Heart left ventricle (tissue), 16 donors: ENCODE data around the gene TAF6L. TPM values are rescaled to one million over a fixed set of nuclear protein-coding genes. Genes with fewer than 3 reads are reported as not detected.

Experiments
- ATAC-seq, 4 donors: fragments of 200-7000 bp; cut with Tn5 transposase; one replicate each; pipeline ENCODE4 v1.9.1; 2020 to 2022; ENCODE audit warnings: moderate library complexity in 4 of 4, mild to moderate bottlenecking in 3 of 4, moderate number of reproducible peaks in 1 of 4
- DNase-seq, 5 donors: peaks; one replicate each; pipeline ENCODE4 v3.0.0-alpha.2; 2020
- H3K27ac ChIP-seq, 12 donors: fragments of 200-600 bp; sonication (generic) in 4 of 12; one replicate each; pipeline versions ENCODE4 v1.5.0 to v1.8.0; 2016 to 2022; ENCODE audit warnings: mild to moderate bottlenecking in 2 of 12
- H3K27me3 ChIP-seq, 9 donors: fragments of 200-600 bp; sonication (generic) in 2 of 9; one replicate each; pipeline versions ENCODE4 v1.5.1 to v1.8.0; 2016 to 2022; ENCODE audit warnings: mild to moderate bottlenecking in 3 of 9
- H3K36me3 ChIP-seq, 9 donors: fragments of 200-600 bp; sonication (generic) in 2 of 9; one replicate each; pipeline versions ENCODE4 v1.5.0 to v1.8.0; 2018 to 2022; ENCODE audit warnings: mild to moderate bottlenecking in 2 of 9
- H3K4me1 ChIP-seq, 12 donors: fragments of 200-600 bp; sonication (generic) in 4 of 12; one replicate each; pipeline versions ENCODE4 v1.5.0 to v1.8.0; 2016 to 2022; ENCODE audit warnings: mild to moderate bottlenecking in 3 of 12
- H3K4me3 ChIP-seq, 12 donors: fragments of 200-600 bp; sonication (generic) in 4 of 12; one replicate each; pipeline versions ENCODE4 v1.5.0 to v1.8.0; 2017 to 2022; ENCODE audit warnings: mild to moderate bottlenecking in 9 of 12, moderate library complexity in 4 of 12
- H3K9me3 ChIP-seq, 12 donors: fragments of 200-600 bp; sonication (generic) in 4 of 12; one replicate each; pipeline versions ENCODE4 v1.5.0 to v1.8.0; 2016 to 2022; ENCODE audit warnings: mild to moderate bottlenecking in 1 of 12
- POLR2A ChIP-seq, 2 donors: fragments of 450-650 bp; IDR thresholded peaks; one replicate each; pipeline ENCODE4 v1.6.1; 2017; ENCODE audit warnings: antibody characterized with exemption in 2 of 2, mild to moderate bottlenecking in 2 of 2, moderate library complexity in 2 of 2
- WGBS, 4 donors: extraction: QIAGEN DNeasy Blood & Tissue Kit in 2 of 4; methylation state at CpG; one replicate each; pipeline versions ENCODE4 v1.1.5 to v1.1.7; 2013 to 2018; 5-methylcytosine and 5-hydroxymethylcytosine counted together
- intact Hi-C, 10 donors: fragments of 100-400 bp; cut with DNase I; formaldehyde crosslinking; loops; one replicate each; pipeline versions ENCODE4 v1.11.1 to v1.14.2; 2022
- polyA plus RNA-seq, 2 donors: library from polyadenylated mRNA; stranded (reverse); fragments of 200-250 nt; gene quantifications; one replicate each; pipeline ENCODE4 v1.2.3, GENCODE V29; 2013
- total RNA-seq, 9 donors: library from RNA; depleted of rRNA in 2 of 9; stranded (reverse); fragments of >200 nt in 2 of 9; fragmentation: NEBNext Ultra II Directional in 3 of 9; extraction: Animal tissue kit (Norgen Biotek cat#: 25700) in 3 of 9; gene quantifications; one replicate each; pipeline versions ENCODE4 v1.1.0 to v1.2.4, GENCODE V29; 2016 to 2023
- TF ChIP-seq, protein P1 (sequence below), 12 donors: fragments of 200-600 bp; sonication (generic) in 4 of 12; IDR thresholded peaks; one replicate each; pipeline versions ENCODE4 v1.5.0 to v1.8.0; 2018 to 2022; ENCODE audit warnings: antibody characterized with exemption in 12 of 12, mild to moderate bottlenecking in 5 of 12
- donor health status: ischemic (EF 13 %, LVEDD 7.1; RV severe dilation, severe dysfunction).
- donor health status: healthy with polysubstance abuse.
- donor health status: DM: no; HTN: yes; CAD: no.
- donor health status: DM: no; HTN: no; CAD: no.
- donor health status: ischemic (EF 25% LVEDD 6.9; RV normal size, moderate dysfunction).
- donor health status: ischemic (EF 25% LVEDD 5.7; RV mildly dilated, moderate dysfunction).
- donor health status: healthy.
- donor health status: DM: yes; HTN: yes; CAD: no.
- donor health status: ischemic (EF 35%, LVEDD 5.7; RV mildly dilated, moderate dysfunction).
- donor health status: nonischemic (EF 11% LVEDD 7.7; RV severe dilation, severe dysfunction).
- donor health status: DM: yes; HTN: yes; CAD: no.
- donor health status: PGD.
- donor health status: ischemic (EF 29% LVEDD 5.4; RV normal size, mild dysfunction).
- donor health status: nonischemic (EF 23%, LVEDD 6.1; RV moderate dilation, normal function).

Gene TAF6L
- total and polyA plus RNA-seq, 11 donors: 7.1 to 19.5 (median 9.3) TPM

- H3K27me3 ChIP-seq: no peaks in the 10 kb centered on the region
- peaks cover 0 to 36% (median 27%) of the 10 kb centered on the region in 9 donors for H3K36me3 ChIP-seq
- no peak for TF ChIP-seq POLR2A (IDR thresholded peaks at IDR 0.05)
- TF ChIP-seq, protein P1, sequence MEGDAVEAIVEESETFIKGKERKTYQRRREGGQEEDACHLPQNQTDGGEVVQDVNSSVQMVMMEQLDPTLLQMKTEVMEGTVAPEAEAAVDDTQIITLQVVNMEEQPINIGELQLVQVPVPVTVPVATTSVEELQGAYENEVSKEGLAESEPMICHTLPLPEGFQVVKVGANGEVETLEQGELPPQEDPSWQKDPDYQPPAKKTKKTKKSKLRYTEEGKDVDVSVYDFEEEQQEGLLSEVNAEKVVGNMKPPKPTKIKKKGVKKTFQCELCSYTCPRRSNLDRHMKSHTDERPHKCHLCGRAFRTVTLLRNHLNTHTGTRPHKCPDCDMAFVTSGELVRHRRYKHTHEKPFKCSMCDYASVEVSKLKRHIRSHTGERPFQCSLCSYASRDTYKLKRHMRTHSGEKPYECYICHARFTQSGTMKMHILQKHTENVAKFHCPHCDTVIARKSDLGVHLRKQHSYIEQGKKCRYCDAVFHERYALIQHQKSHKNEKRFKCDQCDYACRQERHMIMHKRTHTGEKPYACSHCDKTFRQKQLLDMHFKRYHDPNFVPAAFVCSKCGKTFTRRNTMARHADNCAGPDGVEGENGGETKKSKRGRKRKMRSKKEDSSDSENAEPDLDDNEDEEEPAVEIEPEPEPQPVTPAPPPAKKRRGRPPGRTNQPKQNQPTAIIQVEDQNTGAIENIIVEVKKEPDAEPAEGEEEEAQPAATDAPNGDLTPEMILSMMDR (IDR thresholded peaks at IDR 0.05): no peak
- peaks cover 0 to 39% (median 22%) of the 10 kb centered on the region in 12 donors for H3K4me1 ChIP-seq
- H3K9me3 ChIP-seq: no peaks in the 10 kb centered on the region
- 14 to 22% (median 17%) methylated on average over 10 to 12 of the region's 12 CpGs for WGBS, 4 donors
- intact Hi-C loops: loop anchor here in 4 of 10 donors (1.0 to 2.0 kb wide), 4 partner anchors 19 to 36 kb away; partner anchors contain the start of genes TMEM179B (in 1 of the 4) and WDR74 (in 1 of the 4)
- H3K27ac ChIP-seq: peak overlapping the region; percentile 58 to 95 (median 92)
- H3K4me3 ChIP-seq: peak overlapping the region; percentile 41 to 100 (median 83)
- no peak for DNase-seq
- peak in 3 of 4 donors; percentile 2 to 5 (median 3) for ATAC-seq
Observed at GRCh38 chr11:62805961-62806441, 34.8 kb downstream of the TAF6L start.

DNA sequence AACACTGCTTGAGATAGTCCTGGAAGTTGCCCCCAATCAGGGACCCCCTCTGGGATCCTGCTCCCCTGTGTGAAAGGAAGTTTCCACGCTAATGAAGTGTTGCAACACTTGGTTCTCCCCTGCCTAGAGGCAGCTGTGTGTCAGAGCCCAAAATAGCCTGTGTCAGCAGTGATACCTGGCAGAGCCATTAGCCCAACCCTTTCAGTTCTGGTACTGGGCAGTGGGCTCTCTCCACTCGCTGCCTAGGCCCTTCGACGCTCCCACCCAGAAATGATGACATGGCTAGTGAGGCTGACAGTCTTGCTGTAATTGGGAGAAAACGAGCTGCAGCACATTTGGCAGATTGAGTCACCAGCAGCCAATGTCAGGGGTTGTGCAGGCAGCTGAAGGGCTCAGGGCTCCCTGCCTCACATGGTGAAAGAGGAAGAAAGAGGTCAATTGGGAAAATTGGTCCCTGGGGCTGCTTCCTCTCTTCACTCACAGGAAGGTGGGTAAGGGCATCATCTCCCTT, 35.5 kb downstream of the TAF6L start:
- no peaks in the 10 kb centered on the region for H3K9me3 ChIP-seq
- H3K4me1 ChIP-seq: peaks cover 0 to 39% (median 22%) of the 10 kb centered on the region in 12 donors
- WGBS, 4 donors: 33 to 57% (median 46%) methylated on average over 5 of the region's 5 CpGs
- H3K27ac ChIP-seq: peak overlapping the region; percentile 56 to 95 (median 90)
- peak overlapping the region in 4 of 12 donors; percentile 12 to 91 (median 83) for H3K4me3 ChIP-seq
- TF ChIP-seq POLR2A (IDR thresholded peaks at IDR 0.05): no peak
- TF ChIP-seq, protein P1 (IDR thresholded peaks at IDR 0.05): no peak
- H3K27me3 ChIP-seq: no peaks in the 10 kb centered on the region
- H3K36me3 ChIP-seq: peaks cover 0 to 31% (median 22%) of the 10 kb centered on the region in 9 donors
- DNase-seq (peak in 4 of 5 donors; percentile 33 to 63 (median 48)), ATAC-seq (peak; percentile 51 to 70 (median 66))
- intact Hi-C loops: no loop called here

DNA sequence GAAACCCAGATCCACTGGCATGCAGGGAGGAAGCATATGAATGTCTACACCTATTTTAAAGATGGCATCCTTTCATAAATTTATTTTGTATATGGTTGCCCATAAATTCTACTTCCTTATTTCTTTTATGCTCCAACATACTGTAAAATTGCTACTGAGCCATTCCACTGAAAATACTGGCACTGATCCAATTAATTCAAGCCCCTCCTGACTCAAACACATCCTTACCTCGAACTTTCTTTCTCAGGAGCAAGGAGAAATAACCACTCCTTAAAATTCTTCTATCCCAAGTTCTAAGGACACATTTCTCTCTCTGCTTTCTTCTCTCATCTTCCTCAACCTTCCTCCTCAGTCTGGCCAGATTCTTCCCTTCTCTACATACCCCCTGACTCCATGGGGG, 39.6 kb downstream of the TAF6L start:
- no peaks in the 10 kb centered on the region for H3K9me3 ChIP-seq
- intact Hi-C loops: no loop called here
- H3K4me1 ChIP-seq: peaks cover 0 to 20% (median 7%) of the 10 kb centered on the region in 12 donors
- TF ChIP-seq, protein P1 (IDR thresholded peaks at IDR 0.05): no peak
- no peak for TF ChIP-seq POLR2A (IDR thresholded peaks at IDR 0.05)
- WGBS, 4 donors: 30 to 38% (median 35%) methylated on average over 1 of the region's 1 CpG
- no peak for ATAC-seq
- H3K27me3 ChIP-seq: no peaks in the 10 kb centered on the region
- peaks cover 0 to 35% (median 20%) of the 10 kb centered on the region in 9 donors for H3K36me3 ChIP-seq
- H3K4me3 ChIP-seq: no peak overlapping the region
- no peak for DNase-seq
- no peak overlapping the region for H3K27ac ChIP-seq

- DNase-seq (no peak), ATAC-seq (no peak)
- H3K27ac ChIP-seq: no peak overlapping the region
- no peaks in the 10 kb centered on the region for H3K27me3 ChIP-seq
- peaks cover 0 to 44% (median 29%) of the 10 kb centered on the region in 9 donors for H3K36me3 ChIP-seq
- intact Hi-C loops: no loop called here
- H3K4me1 ChIP-seq: peaks cover 0 to 18% (median 1%) of the 10 kb centered on the region in 12 donors
- H3K4me3 ChIP-seq: no peak overlapping the region
- 77 to 85% (median 79%) methylated on average over 2 of the region's 2 CpGs for WGBS, 4 donors
- TF ChIP-seq, protein P1 (IDR thresholded peaks at IDR 0.05): no peak
- no peak for TF ChIP-seq POLR2A (IDR thresholded peaks at IDR 0.05)
- H3K9me3 ChIP-seq: no peaks in the 10 kb centered on the region
Observed at GRCh38 chr11:62811659-62812058, 40.5 kb downstream of the TAF6L start.
